ENCODE data around the gene PRSS27.

DNA sequence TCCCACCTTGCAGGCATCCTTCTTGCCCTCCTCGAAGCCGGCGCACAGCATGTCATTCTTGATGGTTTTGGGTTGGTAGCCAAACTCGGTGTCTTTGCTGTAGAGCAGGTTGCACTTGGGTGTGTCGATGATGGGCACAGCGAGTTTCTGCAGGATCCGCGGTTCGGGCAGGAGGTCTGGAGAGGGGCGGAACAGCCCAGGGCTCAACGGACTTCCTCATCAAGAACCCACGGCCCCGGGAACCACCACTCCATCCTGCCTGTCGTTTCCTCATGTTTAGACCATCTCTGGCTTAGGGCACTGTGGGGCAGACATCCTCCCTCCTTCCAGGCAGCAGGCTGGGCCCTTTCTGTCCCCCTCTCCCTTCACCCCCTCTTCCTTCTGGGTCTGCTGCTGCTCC is 6.5 kb downstream of the PRSS27 start:
- TF ChIP-seq, protein P1, sequence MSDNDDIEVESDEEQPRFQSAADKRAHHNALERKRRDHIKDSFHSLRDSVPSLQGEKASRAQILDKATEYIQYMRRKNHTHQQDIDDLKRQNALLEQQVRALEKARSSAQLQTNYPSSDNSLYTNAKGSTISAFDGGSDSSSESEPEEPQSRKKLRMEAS (IDR thresholded peaks at IDR 0.05; ENCODE audit: low read depth, low read length), result no peak
- TF ChIP-seq POLR2A (IDR thresholded peaks at IDR 0.05; ENCODE audit: extremely low read depth, insufficient read length), result no peak

Measured in NB4 (cell line).